ENCODE data around the gene CDH2. TPM values are rescaled to one million over a fixed set of nuclear protein-coding genes. Genes with fewer than 3 reads are reported as not detected.

CDH2 gene
- total RNA-seq, 1 experiment from 2014 or later, result 36.2 TPM

DNA sequence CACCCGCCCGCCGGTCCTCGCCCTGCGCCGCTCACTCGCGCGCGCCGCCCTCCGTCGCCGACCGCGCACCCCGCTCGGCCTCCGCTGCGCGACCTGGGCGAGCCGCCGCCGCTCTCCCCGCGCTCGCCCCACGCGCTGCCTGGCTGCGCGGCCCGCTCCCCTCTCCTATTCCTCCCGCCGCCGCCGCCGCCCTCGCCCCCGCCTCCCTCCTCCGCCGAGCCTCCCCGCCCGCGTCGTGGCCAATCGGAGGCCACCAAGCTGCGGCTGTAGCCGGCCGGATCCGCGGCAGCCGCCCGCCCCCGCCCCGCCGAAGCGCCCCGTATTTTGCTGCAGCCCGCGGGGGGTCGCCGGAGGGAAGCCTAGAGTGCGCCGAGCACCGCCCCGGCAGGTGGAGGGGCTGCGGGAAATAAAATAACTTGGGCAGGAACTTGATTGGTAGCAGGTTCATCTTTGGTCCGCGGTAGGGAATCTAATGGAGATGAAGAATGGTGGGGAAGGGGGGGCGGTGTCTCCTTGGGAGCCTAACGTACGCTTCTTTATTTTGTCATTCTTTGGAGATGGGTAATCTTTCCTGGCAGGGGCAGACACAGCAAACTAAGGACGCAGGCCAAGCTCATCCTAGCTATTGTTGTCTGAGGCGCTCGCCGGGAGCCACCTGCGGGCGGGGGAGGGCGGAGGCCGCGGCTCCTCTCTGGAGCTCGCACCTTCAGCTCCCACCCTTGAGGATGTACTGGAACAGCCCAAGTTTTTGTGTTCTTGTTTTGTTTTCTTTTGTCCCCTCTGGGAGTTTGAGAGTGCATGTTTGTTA, 1.1 kb upstream of the CDH2 start:
- H3K27ac ChIP-seq (ENCODE audit: insufficient read length, low read depth, low read length), result no peak overlapping the region

More for the DNA sequence above, 1.1 kb upstream of the CDH2 start:
- H3K4me3 Mint-ChIP-seq, result peak overlapping the region; percentile 73 to 95
- TF ChIP-seq, protein P1, sequence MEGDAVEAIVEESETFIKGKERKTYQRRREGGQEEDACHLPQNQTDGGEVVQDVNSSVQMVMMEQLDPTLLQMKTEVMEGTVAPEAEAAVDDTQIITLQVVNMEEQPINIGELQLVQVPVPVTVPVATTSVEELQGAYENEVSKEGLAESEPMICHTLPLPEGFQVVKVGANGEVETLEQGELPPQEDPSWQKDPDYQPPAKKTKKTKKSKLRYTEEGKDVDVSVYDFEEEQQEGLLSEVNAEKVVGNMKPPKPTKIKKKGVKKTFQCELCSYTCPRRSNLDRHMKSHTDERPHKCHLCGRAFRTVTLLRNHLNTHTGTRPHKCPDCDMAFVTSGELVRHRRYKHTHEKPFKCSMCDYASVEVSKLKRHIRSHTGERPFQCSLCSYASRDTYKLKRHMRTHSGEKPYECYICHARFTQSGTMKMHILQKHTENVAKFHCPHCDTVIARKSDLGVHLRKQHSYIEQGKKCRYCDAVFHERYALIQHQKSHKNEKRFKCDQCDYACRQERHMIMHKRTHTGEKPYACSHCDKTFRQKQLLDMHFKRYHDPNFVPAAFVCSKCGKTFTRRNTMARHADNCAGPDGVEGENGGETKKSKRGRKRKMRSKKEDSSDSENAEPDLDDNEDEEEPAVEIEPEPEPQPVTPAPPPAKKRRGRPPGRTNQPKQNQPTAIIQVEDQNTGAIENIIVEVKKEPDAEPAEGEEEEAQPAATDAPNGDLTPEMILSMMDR (conservative IDR thresholded peaks at IDR 0.05), result peak; percentile 13; the same call in 1 of the 3 replicates
- H3K4ac ChIP-seq (ENCODE audit: low read depth, low read length), result no peak overlapping the region
- H3T11ph ChIP-seq (ENCODE audit: low read length), result no peak overlapping the region
- H2BK15ac ChIP-seq (ENCODE audit: low read depth, low read length), result no peak overlapping the region
- no peak overlapping the region for H3K23ac ChIP-seq (ENCODE audit: insufficient read length, low read depth, low read length)
- no peak overlapping the region for H4K5ac ChIP-seq (ENCODE audit: insufficient read length, low read depth, low read length)
- H4K20me1 ChIP-seq (ENCODE audit: control insufficient read depth, insufficient read depth, insufficient read length), result no peaks in the 10 kb centered on the region
- peak overlapping the region; percentile 31 for H3K4me2 ChIP-seq (ENCODE audit: insufficient read depth, insufficient read length, low read length)
- H3K14ac ChIP-seq (ENCODE audit: insufficient read depth, low read length), result no peak overlapping the region
- no peak overlapping the region for H3K9ac ChIP-seq (ENCODE audit: extremely low read depth, insufficient read length, low read length)
- no peaks in the 10 kb centered on the region; the same call in 1 of the 2 replicates for H3K4me1 ChIP-seq (ENCODE audit: insufficient read depth, low read length)
- H3K79me2 ChIP-seq (ENCODE audit: insufficient read depth, low read length), result no peaks in the 10 kb centered on the region; the same call in 1 of the 2 replicates
- H3K56ac ChIP-seq (ENCODE audit: insufficient read length, low read depth, low read length), result no peak overlapping the region
- H4K8ac ChIP-seq (replicated peaks; ENCODE audit: insufficient read length, low read depth, low read length), result no peak overlapping the region
- no peak overlapping the region for H2BK5ac ChIP-seq (ENCODE audit: insufficient read length, low read length)
- H3K27me3 Mint-ChIP-seq (ENCODE audit: low read depth), result peaks cover 22% of the 10 kb centered on the region
- H4K91ac ChIP-seq (ENCODE audit: insufficient read length, low read depth, low read length), result no peak overlapping the region
- H3K79me1 ChIP-seq (ENCODE audit: insufficient read depth, low read depth, low read length, poor library complexity, severe bottlenecking), result no peaks in the 10 kb centered on the region
- no peak overlapping the region for H3K18ac ChIP-seq (ENCODE audit: insufficient read length, low read depth, low read length)
- no peaks in the 10 kb centered on the region; a peak in 1 of 7 replicates for H3K36me3 Mint-ChIP-seq (ENCODE audit: insufficient read depth in 1 of 3, low read depth in 3 of 3)
- H2AFZ ChIP-seq (ENCODE audit: low read length), result no peak overlapping the region
- H2AK5ac ChIP-seq (ENCODE audit: insufficient read length, low read length), result no peak overlapping the region
- no CpG with 5 or more reads among the region's 83 CpGs for WGBS (ENCODE audit: extremely low coverage, insufficient read length, low lambda C conversion rate)
- DNase-seq, result peak; percentile 83
- H3K4me1 Mint-ChIP-seq, result peaks cover 54 to 62% of the 10 kb centered on the region in 2 experiments
- no peak overlapping the region for H2BK12ac ChIP-seq (ENCODE audit: insufficient read length, low read depth, low read length)
- peak overlapping the region; percentile 65 to 98 (median 92) for H3K27ac Mint-ChIP-seq
- H3K9me3 ChIP-seq (ENCODE audit: control insufficient read depth, low read depth, low read length), result no peaks in the 10 kb centered on the region
- H3K27me3 ChIP-seq (ENCODE audit: insufficient read depth, low read length), result peaks cover 5% of the 10 kb centered on the region; the same call in 1 of the 2 replicates
- H3K9me3 Mint-ChIP-seq, result peaks cover 0 to 4% of the 10 kb centered on the region in 2 experiments; a peak in 2 of 5 replicates
- no peak overlapping the region for H2BK20ac ChIP-seq (ENCODE audit: low read depth, low read length, poor library complexity, severe bottlenecking)
- H3K23me2 ChIP-seq (ENCODE audit: insufficient read length, low read depth, low read length, poor library complexity, severe bottlenecking), result peaks cover 16% of the 10 kb centered on the region
- no peak overlapping the region for H2BK120ac ChIP-seq (ENCODE audit: low read depth, low read length, poor library complexity, severe bottlenecking)
